Activated CD8-positive, alpha-beta T cell treated with anti-CD3 and anti-CD28 coated beads for 36 hours (primary cell): Measurements from ENCODE around the gene MEGF11. TPM values are rescaled to one million over a fixed set of nuclear protein-coding genes. Genes with fewer than 3 reads are reported as not detected.

Experiments
- ATAC-seq: fragments of 200-7000 bp; cut with Tn5 transposase; one replicate; pipeline ENCODE4 v1.10.0; 2021; ENCODE audit warnings: mild to moderate bottlenecking, moderate library complexity
- CTCF ChIA-PET: fragments of 350-600 bp; sonication (Branson Sonifier 250); formaldehyde crosslinking; loops from one replicate; lab custom pipeline; 2021; ENCODE audit warnings: antibody characterized with exemption; lab: Charles Lee
- POLR2A ChIA-PET: fragments of 350-600 bp; sonication (Branson Sonifier 250); formaldehyde crosslinking; loops from one replicate; lab custom pipeline; 2021; ENCODE audit warnings: antibody characterized with exemption; lab: Charles Lee
- DNase-seq: peaks from one replicate; pipeline ENCODE4 v3.0.0-alpha.2; 2020
- H3K27ac Mint-ChIP-seq: one replicate; pipeline ENCODE4 v1.8.0; 2021; ENCODE audit warnings: mild to moderate bottlenecking, mixed read lengths
- H3K27me3 Mint-ChIP-seq: one replicate; pipeline ENCODE4 v1.8.0; 2021; ENCODE audit warnings: mixed read lengths
- H3K36me3 Mint-ChIP-seq: one replicate; pipeline ENCODE4 v1.8.0; 2021; ENCODE audit warnings: low read depth, mixed read lengths
- H3K4me1 Mint-ChIP-seq: one replicate; pipeline ENCODE4 v1.8.0; 2021; ENCODE audit warnings: low read depth, mixed read lengths
- H3K4me3 Mint-ChIP-seq: one replicate; pipeline ENCODE4 v1.8.0; 2021; ENCODE audit warnings: mild to moderate bottlenecking, moderate library complexity, mixed read lengths
- H3K9me3 Mint-ChIP-seq: one replicate; pipeline ENCODE4 v1.8.0; 2021; ENCODE audit warnings: mixed read lengths
- CTCF ChIP-seq: fragments of 200-600 bp; IDR thresholded peaks from one replicate; pipeline ENCODE4 v1.8.0; 2022; ENCODE audit warnings: antibody characterized with exemption, mild to moderate bottlenecking
- intact Hi-C: fragments of 100-400 bp; cut with micrococcal nuclease; formaldehyde crosslinking; loops from one replicate; pipeline ENCODE4 v1.10.0; 2022
- total RNA-seq, 2 experiments: library from RNA; stranded (reverse); gene quantifications; one replicate each; pipeline ENCODE4 v1.2.3, GENCODE V29; 2021

MEGF11 gene
- total RNA-seq, 2 experiments from 2014 or later = not detected

- DNase-seq (no peak), ATAC-seq (no peak)
- Mint-ChIP-seq H3K9me3 (no peaks in the 10 kb centered on the region), H3K36me3 (no peaks in the 10 kb centered on the region), H3K27ac (no peak overlapping the region), H3K4me1 (no peaks in the 10 kb centered on the region), H3K4me3 (no peak overlapping the region), H3K27me3 (peaks cover 3% of the 10 kb centered on the region)
- intact Hi-C loops = no loop called here
- POLR2A ChIA-PET = interaction anchor here (0.6 to 0.7 kb wide), 2 partner anchors 13 to 16 kb away, joined by 3 read pairs; no protein-coding TSS in a partner anchor
- no peak for TF ChIP-seq CTCF
- CTCF ChIA-PET = no interaction called here
Observed at GRCh38 chr15:66144978-66145725, 108.4 kb downstream of the MEGF11 start.

DNA sequence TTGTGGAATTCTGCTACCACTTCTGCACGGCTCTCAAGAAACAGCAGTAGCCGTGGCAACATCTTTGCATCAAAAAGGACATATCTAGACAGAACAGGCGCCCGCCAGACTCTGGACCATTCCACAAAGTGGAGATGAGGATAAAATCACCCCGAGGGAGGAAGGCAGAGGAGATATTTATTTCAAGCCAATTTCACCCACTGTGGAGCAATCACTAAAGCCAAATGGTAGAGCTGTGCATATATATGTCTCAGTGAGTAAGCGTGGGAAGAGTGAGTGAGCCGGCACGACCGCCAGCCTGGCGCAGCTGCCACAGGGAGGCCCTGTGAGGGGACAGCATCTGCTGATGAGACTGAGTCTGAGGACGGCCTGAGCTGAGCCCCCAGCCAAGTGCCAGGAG lies 111.3 kb downstream of the MEGF11 start:
- DNase-seq (no peak), ATAC-seq (no peak)
- POLR2A ChIA-PET = no interaction called here
- H3K27ac Mint-ChIP-seq = no peak overlapping the region
- CTCF ChIA-PET = no interaction called here
- no peaks in the 10 kb centered on the region for H3K27me3 Mint-ChIP-seq
- H3K4me3 Mint-ChIP-seq = no peak overlapping the region
- no peak for TF ChIP-seq CTCF
- H3K36me3 Mint-ChIP-seq = no peaks in the 10 kb centered on the region
- H3K9me3 Mint-ChIP-seq = no peaks in the 10 kb centered on the region
- intact Hi-C loops = no loop called here
- H3K4me1 Mint-ChIP-seq = no peaks in the 10 kb centered on the region

- Mint-ChIP-seq H3K36me3 (no peaks in the 10 kb centered on the region), H3K27me3 (no peaks in the 10 kb centered on the region), H3K9me3 (no peaks in the 10 kb centered on the region), H3K4me3 (no peak overlapping the region), H3K27ac (no peak overlapping the region), H3K4me1 (peaks cover 6% of the 10 kb centered on the region)
- CTCF ChIA-PET = no interaction called here
- TF ChIP-seq CTCF = no peak
- no peak for DNase-seq
- ATAC-seq = no peak
- intact Hi-C loops = no loop called here
- POLR2A ChIA-PET = no interaction called here
Observed at GRCh38 chr15:66139591-66140207, 113.9 kb downstream of the MEGF11 start.

DNA sequence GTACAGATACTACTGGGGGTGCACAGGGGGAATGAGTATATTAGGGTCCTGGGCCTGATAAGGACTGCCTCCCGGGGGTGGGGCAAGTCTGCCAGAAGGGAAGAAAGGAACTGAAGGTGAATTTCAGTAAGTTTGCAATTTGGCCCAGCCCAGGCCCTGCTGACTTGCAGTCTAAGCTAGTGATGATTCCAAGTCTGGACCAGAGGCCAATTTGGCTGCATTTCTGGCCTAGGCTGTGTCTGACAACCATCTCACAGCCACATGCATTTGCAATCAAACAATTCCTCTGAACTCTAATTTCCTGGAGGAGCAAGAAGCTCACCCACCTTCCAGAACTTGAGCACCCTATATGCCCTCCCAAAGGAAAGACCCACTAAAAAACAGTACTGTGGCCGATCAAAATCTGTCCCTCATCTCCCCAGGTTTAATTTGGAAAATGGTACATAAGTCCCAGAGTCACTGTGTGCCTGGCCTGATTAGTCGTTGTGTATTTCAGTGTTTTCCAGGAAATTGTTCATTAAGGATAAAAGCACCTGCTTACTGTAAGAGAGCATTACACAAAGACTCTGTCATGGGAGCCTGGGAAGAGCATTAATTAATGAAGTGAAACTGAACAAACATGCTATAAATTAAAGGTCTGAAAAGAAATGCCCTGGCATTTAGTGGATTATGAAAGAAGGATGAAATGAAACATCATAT lies 114.5 kb downstream of the MEGF11 start:
- CTCF ChIA-PET = no interaction called here
- no peaks in the 10 kb centered on the region for H3K27me3 Mint-ChIP-seq
- DNase-seq (no peak), ATAC-seq (no peak)
- no peaks in the 10 kb centered on the region for H3K9me3 Mint-ChIP-seq
- H3K36me3 Mint-ChIP-seq = no peaks in the 10 kb centered on the region
- no peak for TF ChIP-seq CTCF
- intact Hi-C loops = no loop called here
- H3K4me1 Mint-ChIP-seq = peaks cover 6% of the 10 kb centered on the region
- POLR2A ChIA-PET = no interaction called here
- H3K27ac Mint-ChIP-seq = no peak overlapping the region
- no peak overlapping the region for H3K4me3 Mint-ChIP-seq
